ENCODE results near the gene ZNF28. TPM values are rescaled to one million over a fixed set of nuclear protein-coding genes. Genes with fewer than 3 reads are reported as not detected.
"Not testable (repeated sequence)": the region's sequence is repeated elsewhere in the genome, so short reads cannot be mapped to it uniquely, and the experiment has no call there.

The ZNF28 gene
- total RNA-seq, result 10 to 100 TPM; 16.9 to 20.1 (median 17.3) TPM
- long read RNA-seq, donor 1, full-length matches to known transcripts, result 1 of 9 reads
- long read RNA-seq, donor 1, partial matches to known transcripts, result 1 of 9 reads
- long read RNA-seq, donor 1, other reads (novel, unspliced or antisense), result 7 of 9 reads
- long read RNA-seq, donor 2, partial matches to known transcripts, result 0 of 2 reads
- long read RNA-seq, donor 2, other reads (novel, unspliced or antisense), result 1 of 2 reads

GRCh38 chr19:52821204-52821960 is at the start of gene ZNF28:
Gene ZNF28, minus strand, starts transcription at chr19:52821633. Its CDS starts 3,675 bp downstream, at chr19:52817958.
- intact Hi-C loops (cut with DNase I, micrococcal nuclease); H3K36me3 ChIP-seq (ENCODE audit: low read depth); H3K9me3 ChIP-seq; H3K4me1 ChIP-seq (ENCODE audit: low read depth): not testable (repeated sequence)
- H3K4me3 ChIP-seq, result peak within 1 kb of the TSS; percentile 27
- ATAC-seq (peak; percentile 100), DNase-seq (peak; percentile 84 to 87 (median 86))

GRCh38 chr19:52868031-52868430 is 46.6 kb upstream of the ZNF28 start:
- intact Hi-C loops (cut with DNase I, micrococcal nuclease); H3K4me1 ChIP-seq (ENCODE audit: low read depth); DNase-seq; H3K9me3 ChIP-seq; ATAC-seq; H3K36me3 ChIP-seq (ENCODE audit: low read depth); H3K4me3 ChIP-seq: not testable (repeated sequence)

GRCh38 chr19:52857378-52858191 is 36.2 kb upstream of the ZNF28 start, which contains the start of gene ZNF468:
Gene ZNF468, minus strand, starts transcription at chr19:52857619. Its CDS starts 3,347 bp downstream, at chr19:52854272.
- H3K9me3 ChIP-seq; H3K36me3 ChIP-seq (ENCODE audit: low read depth); H3K4me1 ChIP-seq (ENCODE audit: low read depth); intact Hi-C loops (cut with DNase I, micrococcal nuclease): not testable (repeated sequence)
- DNase-seq, result peak; percentile 81 to 91 (median 84)
- peak; percentile 100 for ATAC-seq
- H3K4me3 ChIP-seq, result peak within 1 kb of the TSS; percentile 36

- peak overlapping the region; percentile 36 for H3K4me3 ChIP-seq
- DNase-seq (peak in 1 of 3 donors; percentile 26), ATAC-seq (peak; percentile 52)
- intact Hi-C loops (cut with DNase I, micrococcal nuclease); H3K9me3 ChIP-seq; H3K4me1 ChIP-seq (ENCODE audit: low read depth); H3K36me3 ChIP-seq (ENCODE audit: low read depth): not testable (repeated sequence)
Measured at GRCh38 chr19:52856540-52857377, 35.3 kb upstream of the ZNF28 start.

GRCh38 chr19:52847352-52847751 is 25.9 kb upstream of the ZNF28 start:
- ATAC-seq; H3K4me3 ChIP-seq; intact Hi-C loops (cut with DNase I, micrococcal nuclease); H3K4me1 ChIP-seq (ENCODE audit: low read depth); DNase-seq: not testable (repeated sequence)
- peaks cover 43% of the 10 kb centered on the region for H3K36me3 ChIP-seq (ENCODE audit: low read depth)
- H3K9me3 ChIP-seq, result peaks cover 65% of the 10 kb centered on the region

- ATAC-seq; intact Hi-C loops (cut with DNase I, micrococcal nuclease); H3K4me3 ChIP-seq; H3K4me1 ChIP-seq (ENCODE audit: low read depth); DNase-seq: not testable (repeated sequence)
- Histone ChIP-seq H3K9me3 (peaks cover 98% of the 10 kb centered on the region), H3K36me3 (ENCODE audit: low read depth) (peaks cover 40% of the 10 kb centered on the region)
Measured at GRCh38 chr19:52840825-52841465, 19.5 kb upstream of the ZNF28 start.

- intact Hi-C loops (cut with DNase I, micrococcal nuclease); H3K4me3 ChIP-seq; H3K36me3 ChIP-seq (ENCODE audit: low read depth); DNase-seq; H3K4me1 ChIP-seq (ENCODE audit: low read depth); ATAC-seq: not testable (repeated sequence)
- H3K9me3 ChIP-seq, result peaks cover 48% of the 10 kb centered on the region
Measured at GRCh38 chr19:52834289-52834688, 12.9 kb upstream of the ZNF28 start.

- H3K4me3 ChIP-seq; H3K4me1 ChIP-seq (ENCODE audit: low read depth); intact Hi-C loops (cut with DNase I, micrococcal nuclease); DNase-seq; ATAC-seq; H3K36me3 ChIP-seq (ENCODE audit: low read depth): not testable (repeated sequence)
- H3K9me3 ChIP-seq, result peaks cover 41% of the 10 kb centered on the region
Measured at GRCh38 chr19:52833541-52833940, 12.1 kb upstream of the ZNF28 start.

- H3K9me3 ChIP-seq, result peaks cover 24% of the 10 kb centered on the region
- DNase-seq; intact Hi-C loops (cut with DNase I, micrococcal nuclease); H3K4me1 ChIP-seq (ENCODE audit: low read depth); ATAC-seq; H3K36me3 ChIP-seq (ENCODE audit: low read depth); H3K4me3 ChIP-seq: not testable (repeated sequence)
Measured at GRCh38 chr19:52829866-52830265, 8.4 kb upstream of the ZNF28 start.

Measured in mucosa of descending colon (tissue), 3 donors.